ENCODE data around the gene GPR160.
A peak's percentile ranks its signal among the peaks of the same experiment; 100 is the strongest.

Gene GPR160

GRCh38 chr3:170117134-170117533 lies 79.3 kb downstream of the GPR160 start:
- no peak for DNase-seq

DNA sequence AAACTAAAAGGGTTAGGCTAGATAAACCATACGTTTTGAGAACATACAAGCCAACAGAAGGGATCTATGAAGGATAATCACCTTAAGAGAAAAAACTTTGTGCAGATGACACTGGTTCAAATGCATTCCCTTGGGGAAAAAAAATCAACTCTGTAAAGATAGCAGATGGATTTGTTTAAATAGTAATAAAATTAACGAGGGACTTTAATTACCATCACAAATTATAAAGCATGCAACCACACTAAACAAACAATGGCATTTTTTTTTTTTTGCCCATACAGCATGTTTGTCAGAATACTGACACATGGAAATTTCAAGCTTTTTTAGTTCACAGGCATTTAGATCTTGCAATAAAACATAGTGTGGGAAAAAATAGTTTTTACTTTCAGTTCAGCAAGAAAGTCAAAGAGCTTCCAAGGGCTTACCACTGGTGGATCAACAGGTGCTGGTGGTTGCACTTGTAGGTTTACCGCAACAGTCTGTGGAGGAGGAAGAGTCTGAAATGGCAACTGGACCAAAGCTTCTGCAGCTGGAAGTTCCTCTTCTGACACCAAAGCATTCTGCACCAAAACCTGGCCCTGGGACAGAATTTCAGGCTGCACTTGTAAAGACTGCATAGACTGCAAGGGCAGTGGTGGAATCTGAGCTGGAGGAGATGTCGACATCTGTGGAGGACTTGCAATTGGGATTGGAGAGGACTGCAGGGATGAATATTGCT lies 90.6 kb downstream of the GPR160 start:
- DNase-seq: peak in 1 of 2 donors; percentile 73

DNA sequence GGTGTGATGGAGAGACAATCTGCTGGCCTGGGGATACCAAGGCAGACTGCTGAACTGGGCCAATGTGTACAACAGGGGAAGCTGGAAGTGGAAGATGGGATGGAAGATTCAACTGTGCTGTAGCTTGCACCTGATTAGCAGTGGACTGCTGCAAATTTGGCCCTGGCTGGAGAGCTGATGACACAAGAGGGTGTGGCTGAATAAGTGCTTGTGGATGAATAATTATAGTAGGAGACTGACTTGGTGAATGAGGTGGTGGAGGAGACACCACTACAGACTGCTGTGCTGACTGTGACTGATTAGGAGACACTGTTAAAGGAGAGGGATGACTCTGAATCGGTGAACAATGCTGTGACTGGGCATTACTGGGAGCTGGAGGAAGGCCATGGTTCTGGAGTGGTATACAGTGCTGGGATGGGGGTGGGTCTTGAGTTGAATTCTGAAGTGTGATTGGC lies 91.2 kb downstream of the GPR160 start:
- no peak for DNase-seq

GRCh38 chr3:170130532-170130931 lies 92.7 kb downstream of the GPR160 start:
- no peak for DNase-seq

GRCh38 chr3:170132335-170132734 lies 94.5 kb downstream of the GPR160 start:
- no peak for DNase-seq

Measured in bone marrow (tissue), 2 donors.